B cell (primary cell): Measurements from ENCODE around the gene GGCT.

Source experiments
- EZH2 ChIP-seq: IDR thresholded peaks from 2 replicates; pipeline ENCODE4 v1.6.1; 2012; ENCODE audit warnings: borderline replicate concordance, low read depth, mild to moderate bottlenecking, moderate library complexity, low read length; ENCODE audit not compliant: insufficient read depth, poor library complexity, severe bottlenecking
- TF ChIP-seq, protein P1 (sequence below): fragments of 200-600 bp; IDR thresholded peaks from one replicate; pipeline ENCODE4 v1.8.0; 2022; ENCODE audit warnings: antibody characterized with exemption, mild to moderate bottlenecking

- TF ChIP-seq, protein P1, sequence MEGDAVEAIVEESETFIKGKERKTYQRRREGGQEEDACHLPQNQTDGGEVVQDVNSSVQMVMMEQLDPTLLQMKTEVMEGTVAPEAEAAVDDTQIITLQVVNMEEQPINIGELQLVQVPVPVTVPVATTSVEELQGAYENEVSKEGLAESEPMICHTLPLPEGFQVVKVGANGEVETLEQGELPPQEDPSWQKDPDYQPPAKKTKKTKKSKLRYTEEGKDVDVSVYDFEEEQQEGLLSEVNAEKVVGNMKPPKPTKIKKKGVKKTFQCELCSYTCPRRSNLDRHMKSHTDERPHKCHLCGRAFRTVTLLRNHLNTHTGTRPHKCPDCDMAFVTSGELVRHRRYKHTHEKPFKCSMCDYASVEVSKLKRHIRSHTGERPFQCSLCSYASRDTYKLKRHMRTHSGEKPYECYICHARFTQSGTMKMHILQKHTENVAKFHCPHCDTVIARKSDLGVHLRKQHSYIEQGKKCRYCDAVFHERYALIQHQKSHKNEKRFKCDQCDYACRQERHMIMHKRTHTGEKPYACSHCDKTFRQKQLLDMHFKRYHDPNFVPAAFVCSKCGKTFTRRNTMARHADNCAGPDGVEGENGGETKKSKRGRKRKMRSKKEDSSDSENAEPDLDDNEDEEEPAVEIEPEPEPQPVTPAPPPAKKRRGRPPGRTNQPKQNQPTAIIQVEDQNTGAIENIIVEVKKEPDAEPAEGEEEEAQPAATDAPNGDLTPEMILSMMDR, result no peak
- no peak for TF ChIP-seq EZH2
Observed at GRCh38 chr7:30505174-30505697, 607 bp upstream of the GGCT start.
